Fibroblast of skin of right quadriceps (primary cell): ENCODE results near the gene COL8A1.

ENCODE experiments used
- DNase-seq: peaks from one replicate; pipeline ENCODE4 v3.0.0-alpha.2; 2013

COL8A1 gene

GRCh38 chr3:99764377-99764776 is 126.0 kb downstream of the COL8A1 start:
- DNase-seq, result no peak

GRCh38 chr3:99765042-99765942 is 126.9 kb downstream of the COL8A1 start:
- DNase-seq, result peak; percentile 90

DNA sequence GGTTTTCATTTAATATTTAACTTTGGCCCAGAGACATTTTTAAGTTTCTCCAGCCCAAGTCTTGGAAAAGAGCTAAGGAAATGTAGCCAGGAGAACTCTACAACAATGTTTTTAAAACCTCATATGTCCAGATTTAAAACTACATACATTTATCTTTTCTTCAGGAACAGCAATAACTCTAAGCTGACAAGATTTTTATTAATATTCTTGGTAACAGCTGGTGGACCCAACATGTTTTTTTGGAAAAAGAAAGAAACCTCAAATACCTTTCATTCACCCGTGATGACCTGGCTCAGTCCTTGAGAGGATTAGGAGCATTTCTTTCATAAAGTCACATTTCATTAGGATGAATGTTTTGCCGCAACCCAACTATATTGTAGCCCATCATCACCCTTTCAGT is 128.9 kb downstream of the COL8A1 start:
- peak; percentile 82 for DNase-seq

DNA sequence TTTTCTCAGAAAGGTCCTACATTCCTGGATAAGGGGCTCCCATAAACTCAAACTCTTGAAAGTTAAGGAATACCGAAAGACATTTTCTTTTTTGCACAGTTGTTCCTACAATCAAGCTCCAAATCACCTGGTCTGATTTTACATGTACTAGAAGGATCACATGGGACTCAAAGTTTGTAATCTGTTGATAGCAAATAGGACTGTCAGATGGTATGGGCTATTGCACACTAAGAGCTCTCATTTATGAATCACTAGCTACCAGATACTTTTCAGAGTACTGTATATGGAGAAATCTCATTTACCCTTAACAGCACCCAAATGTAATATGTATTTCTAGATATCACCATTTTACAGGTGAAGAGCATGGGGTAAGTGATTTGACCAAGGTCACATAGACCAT is 129.7 kb downstream of the COL8A1 start:
- DNase-seq, result no peak

- no peak for DNase-seq
These were observed 130.6 kb downstream of the COL8A1 start for GRCh38 chr3:99768808-99769501.

DNA sequence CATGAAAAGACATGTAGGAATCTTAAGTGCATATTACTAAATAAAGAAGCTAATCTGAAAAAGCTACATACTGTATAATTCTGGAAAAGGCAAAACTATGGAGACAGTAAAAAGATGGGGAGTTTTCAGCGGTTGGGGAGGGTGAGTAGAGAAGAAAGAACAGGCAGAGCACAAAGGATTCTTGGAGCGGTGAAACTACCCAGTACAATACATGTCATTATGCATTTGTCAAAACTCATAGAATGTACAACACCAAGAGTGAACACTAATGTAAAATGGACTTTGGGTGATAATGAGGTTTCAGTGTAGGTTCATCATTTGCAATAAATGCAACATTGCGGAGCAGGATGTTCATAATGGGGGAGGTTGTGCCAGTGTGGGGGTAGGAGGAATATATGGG is 133.8 kb downstream of the COL8A1 start:
- DNase-seq, result no peak

DNA sequence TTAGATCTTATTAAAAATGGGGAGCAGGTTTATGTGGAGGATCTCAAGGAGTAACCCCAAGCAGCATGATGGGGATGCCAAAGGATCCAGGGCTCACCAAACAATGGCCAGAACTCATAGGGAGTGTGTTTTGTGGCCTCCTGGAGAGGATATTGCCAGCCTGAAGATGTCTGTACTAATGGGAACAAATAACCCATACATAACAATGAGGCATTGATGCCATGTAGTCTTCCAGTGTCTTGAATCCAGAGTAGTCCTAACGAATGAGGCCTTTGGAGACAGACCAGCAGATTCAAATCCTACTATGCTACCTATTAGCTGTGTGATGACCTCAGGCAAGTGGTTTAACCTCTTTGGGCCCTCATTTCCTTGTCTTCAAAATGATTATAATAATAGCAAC is 134.3 kb downstream of the COL8A1 start:
- no peak for DNase-seq

DNA sequence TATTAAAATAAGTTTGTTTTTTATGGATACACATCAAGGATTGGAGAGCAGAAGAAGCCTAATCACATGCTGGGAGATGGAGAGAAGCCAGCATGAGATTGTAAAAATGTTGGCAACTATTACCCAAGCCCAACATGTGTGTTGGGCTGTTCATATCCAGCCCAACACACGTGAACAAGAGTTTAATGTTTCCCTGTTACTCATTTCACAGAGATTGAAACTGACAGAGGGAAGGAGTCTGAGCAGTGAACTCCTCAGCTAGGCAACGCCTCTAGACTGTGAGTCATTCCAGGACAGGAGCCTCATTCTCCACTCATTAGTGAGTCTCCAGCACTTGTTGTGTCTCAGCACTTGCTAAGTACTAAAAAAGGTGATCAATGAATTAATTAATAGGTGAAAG is 136.1 kb downstream of the COL8A1 start:
- peak; percentile 94 for DNase-seq

GRCh38 chr3:99776516-99777209 is 138.3 kb downstream of the COL8A1 start:
- DNase-seq, result peak; percentile 55

DNA sequence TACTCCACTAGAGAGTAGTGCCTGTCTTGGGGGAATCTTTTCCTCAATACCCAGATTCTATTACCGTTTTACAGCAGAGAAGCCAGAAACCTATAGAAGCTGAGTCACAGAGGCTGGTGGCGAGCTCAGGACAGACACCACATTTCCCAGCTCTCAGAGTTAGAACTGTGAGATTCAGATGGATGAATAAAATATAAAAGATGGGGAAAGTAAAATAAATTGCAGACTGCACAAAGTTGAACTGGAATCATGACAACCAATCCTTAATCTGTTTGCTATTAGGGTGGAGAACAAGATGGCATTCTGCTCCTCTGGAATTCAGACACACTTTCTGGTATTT is 138.8 kb downstream of the COL8A1 start:
- peak; percentile 39 for DNase-seq

GRCh38 chr3:99777708-99778107 is 139.3 kb downstream of the COL8A1 start:
- DNase-seq, result no peak

DNA sequence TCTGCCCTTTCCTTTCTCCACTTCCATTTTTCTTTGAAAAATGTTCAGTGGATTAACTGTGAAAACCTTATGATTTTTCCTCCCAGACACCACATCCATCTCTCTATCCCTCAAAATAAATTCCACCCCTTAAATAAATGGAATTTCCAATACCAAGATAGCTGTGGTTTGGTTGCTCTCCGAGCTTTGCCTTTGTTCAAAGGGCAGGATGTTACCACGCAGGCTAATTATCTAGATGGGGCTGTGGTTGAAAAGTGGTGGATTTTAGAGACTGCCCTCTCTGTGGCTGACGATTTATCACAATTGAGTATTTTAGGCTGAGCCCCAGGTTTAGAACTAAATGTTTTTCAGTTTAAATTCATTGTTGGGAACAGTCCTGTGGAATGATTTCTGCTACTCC is 142.4 kb downstream of the COL8A1 start:
- DNase-seq, result peak; percentile 72

- peak; percentile 79 for DNase-seq
These were observed 143.4 kb downstream of the COL8A1 start for GRCh38 chr3:99781761-99782160.

- peak; percentile 98 for DNase-seq
These were observed 144.7 kb downstream of the COL8A1 start for GRCh38 chr3:99783011-99783573.

DNA sequence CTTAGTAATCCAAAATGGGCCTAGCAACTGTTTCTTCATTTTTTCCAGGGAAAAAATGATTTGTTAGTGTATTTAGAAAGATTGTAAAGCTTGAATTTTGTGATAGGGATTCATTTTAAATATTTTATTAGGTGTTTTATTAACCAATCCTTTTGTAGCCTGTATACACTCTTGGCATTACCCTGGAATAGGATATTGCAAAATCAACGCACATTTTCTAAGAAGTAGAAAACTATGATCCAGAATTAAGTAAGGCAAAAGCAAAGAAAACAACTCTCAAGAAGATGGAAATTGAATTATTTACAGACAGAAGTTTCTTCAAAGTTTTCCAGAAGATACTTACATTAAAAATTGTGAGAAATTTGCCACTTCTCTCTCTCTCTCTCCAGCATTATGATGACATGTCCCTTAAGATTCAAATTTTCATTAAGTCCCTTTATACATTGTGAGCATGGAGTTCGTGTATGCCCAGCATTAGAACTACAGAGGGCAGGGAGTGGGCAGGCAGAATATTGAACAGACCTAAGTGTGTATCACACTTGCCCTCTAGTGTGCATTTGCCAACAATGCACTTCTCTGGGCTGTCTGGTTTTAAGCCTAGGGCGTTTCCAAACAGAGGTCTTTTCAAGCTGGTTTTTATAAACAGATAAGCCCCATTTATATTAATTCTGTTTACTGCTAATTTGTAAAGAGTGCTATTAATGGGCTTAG is 150.8 kb downstream of the COL8A1 start:
- peak; percentile 68 for DNase-seq

DNA sequence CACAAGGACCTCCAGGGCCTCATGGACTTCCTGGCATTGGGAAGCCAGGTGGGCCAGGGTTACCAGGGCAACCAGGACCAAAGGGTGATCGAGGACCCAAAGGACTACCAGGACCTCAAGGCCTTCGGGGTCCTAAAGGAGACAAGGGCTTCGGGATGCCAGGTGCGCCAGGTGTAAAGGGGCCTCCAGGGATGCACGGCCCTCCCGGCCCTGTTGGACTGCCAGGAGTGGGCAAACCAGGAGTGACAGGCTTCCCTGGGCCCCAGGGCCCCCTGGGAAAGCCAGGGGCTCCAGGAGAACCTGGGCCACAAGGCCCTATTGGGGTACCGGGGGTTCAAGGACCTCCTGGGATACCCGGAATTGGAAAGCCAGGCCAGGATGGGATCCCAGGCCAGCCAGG is 156.1 kb downstream of the COL8A1 start:
- no peak for DNase-seq

DNA sequence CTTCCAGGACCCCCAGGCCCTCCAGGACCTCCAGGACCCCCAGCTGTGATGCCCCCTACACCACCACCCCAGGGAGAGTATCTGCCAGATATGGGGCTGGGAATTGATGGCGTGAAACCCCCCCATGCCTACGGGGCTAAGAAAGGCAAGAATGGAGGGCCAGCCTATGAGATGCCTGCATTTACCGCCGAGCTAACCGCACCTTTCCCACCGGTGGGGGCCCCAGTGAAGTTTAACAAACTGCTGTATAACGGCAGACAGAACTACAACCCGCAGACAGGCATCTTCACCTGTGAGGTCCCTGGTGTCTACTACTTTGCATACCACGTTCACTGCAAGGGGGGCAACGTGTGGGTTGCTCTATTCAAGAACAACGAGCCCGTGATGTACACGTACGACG is 157.2 kb downstream of the COL8A1 start:
- DNase-seq, result no peak

DNA sequence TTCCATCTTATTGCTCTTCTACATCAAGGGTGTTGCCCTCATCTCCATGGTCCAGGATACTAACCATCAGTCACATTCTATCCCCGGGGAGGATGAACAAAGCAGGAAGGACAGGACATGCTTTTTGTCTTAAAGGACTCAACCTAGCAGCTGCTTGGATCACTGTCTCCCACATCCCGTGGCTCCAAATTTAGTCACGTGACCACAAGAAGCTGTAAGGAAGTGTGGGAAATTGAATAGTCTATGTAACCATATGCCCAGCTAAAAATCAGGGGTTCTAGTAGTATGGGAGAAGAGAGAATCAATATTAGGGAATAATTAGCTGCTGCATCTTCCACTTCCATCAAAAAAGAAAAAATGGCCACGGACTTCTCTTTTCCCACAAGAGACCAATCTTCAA is 161.0 kb downstream of the COL8A1 start:
- DNase-seq, result no peak

GRCh38 chr3:99803297-99803696 is 164.9 kb downstream of the COL8A1 start:
- DNase-seq, result no peak

GRCh38 chr3:99805160-99805559 is 166.8 kb downstream of the COL8A1 start:
- DNase-seq, result no peak

- peak; percentile 70 for DNase-seq
These were observed 169.9 kb downstream of the COL8A1 start for GRCh38 chr3:99808163-99808794.

DNA sequence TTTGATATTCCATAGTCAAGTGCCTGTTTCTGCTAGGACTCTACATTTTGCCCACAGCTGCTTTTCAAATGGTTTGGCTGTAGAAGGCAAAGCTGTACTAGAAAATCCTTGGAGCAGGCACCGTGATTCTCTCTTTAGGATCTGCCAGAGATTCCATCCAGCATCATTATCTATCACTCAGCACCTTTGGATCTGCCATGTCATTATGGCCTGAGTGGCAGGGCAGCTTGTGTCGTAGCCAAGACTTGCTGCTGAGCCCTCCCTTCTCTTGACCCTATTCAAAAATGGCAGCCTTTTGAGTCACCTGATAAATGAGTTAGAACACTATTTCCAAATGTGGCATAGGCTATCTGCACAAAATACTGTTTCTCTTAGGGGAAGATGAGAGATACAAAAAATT is 171.2 kb downstream of the COL8A1 start:
- no peak for DNase-seq
